ENCODE data around the gene MAML2. TPM values are rescaled to one million over a fixed set of nuclear protein-coding genes. Genes with fewer than 3 reads are reported as not detected.

The MAML2 gene
- total RNA-seq, 1 experiment from 2014 or later, result 2.9 TPM

DNA sequence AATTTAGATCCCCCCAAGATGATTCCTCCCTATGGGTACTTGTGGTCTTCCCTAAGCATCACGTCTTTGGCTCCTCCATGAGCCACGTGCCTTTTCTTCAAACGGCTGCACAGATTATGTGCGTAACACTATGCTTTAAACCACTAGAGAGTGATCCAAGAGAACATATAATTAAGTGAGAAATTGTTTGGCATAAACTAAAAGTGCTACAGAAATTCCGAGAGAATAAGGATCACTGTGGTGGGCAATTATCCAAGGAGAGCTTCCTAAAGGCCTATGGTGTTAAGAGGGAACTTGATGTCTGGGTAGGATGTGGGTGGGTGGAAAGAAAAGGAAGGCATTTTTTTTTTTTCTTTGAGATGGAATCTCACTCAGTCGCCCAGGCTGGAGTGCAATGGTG, 110.9 kb downstream of the MAML2 start:
- BruUV-seq (replicated peaks), result no TSS peak
- no peak for TF ChIP-seq TCF7L2 (IDR thresholded peaks at IDR 0.05; ENCODE audit: low read depth, low read length)
- TF ChIP-seq, protein P1, sequence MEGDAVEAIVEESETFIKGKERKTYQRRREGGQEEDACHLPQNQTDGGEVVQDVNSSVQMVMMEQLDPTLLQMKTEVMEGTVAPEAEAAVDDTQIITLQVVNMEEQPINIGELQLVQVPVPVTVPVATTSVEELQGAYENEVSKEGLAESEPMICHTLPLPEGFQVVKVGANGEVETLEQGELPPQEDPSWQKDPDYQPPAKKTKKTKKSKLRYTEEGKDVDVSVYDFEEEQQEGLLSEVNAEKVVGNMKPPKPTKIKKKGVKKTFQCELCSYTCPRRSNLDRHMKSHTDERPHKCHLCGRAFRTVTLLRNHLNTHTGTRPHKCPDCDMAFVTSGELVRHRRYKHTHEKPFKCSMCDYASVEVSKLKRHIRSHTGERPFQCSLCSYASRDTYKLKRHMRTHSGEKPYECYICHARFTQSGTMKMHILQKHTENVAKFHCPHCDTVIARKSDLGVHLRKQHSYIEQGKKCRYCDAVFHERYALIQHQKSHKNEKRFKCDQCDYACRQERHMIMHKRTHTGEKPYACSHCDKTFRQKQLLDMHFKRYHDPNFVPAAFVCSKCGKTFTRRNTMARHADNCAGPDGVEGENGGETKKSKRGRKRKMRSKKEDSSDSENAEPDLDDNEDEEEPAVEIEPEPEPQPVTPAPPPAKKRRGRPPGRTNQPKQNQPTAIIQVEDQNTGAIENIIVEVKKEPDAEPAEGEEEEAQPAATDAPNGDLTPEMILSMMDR (IDR thresholded peaks at IDR 0.05), result no peak
- no peak for TF ChIP-seq SIN3A (IDR thresholded peaks at IDR 0.05; ENCODE audit: borderline replicate concordance, insufficient read depth, low read depth, low read length)
- TF ChIP-seq, protein P2, sequence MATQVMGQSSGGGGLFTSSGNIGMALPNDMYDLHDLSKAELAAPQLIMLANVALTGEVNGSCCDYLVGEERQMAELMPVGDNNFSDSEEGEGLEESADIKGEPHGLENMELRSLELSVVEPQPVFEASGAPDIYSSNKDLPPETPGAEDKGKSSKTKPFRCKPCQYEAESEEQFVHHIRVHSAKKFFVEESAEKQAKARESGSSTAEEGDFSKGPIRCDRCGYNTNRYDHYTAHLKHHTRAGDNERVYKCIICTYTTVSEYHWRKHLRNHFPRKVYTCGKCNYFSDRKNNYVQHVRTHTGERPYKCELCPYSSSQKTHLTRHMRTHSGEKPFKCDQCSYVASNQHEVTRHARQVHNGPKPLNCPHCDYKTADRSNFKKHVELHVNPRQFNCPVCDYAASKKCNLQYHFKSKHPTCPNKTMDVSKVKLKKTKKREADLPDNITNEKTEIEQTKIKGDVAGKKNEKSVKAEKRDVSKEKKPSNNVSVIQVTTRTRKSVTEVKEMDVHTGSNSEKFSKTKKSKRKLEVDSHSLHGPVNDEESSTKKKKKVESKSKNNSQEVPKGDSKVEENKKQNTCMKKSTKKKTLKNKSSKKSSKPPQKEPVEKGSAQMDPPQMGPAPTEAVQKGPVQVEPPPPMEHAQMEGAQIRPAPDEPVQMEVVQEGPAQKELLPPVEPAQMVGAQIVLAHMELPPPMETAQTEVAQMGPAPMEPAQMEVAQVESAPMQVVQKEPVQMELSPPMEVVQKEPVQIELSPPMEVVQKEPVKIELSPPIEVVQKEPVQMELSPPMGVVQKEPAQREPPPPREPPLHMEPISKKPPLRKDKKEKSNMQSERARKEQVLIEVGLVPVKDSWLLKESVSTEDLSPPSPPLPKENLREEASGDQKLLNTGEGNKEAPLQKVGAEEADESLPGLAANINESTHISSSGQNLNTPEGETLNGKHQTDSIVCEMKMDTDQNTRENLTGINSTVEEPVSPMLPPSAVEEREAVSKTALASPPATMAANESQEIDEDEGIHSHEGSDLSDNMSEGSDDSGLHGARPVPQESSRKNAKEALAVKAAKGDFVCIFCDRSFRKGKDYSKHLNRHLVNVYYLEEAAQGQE (IDR thresholded peaks at IDR 0.05; ENCODE audit: insufficient read depth in 1 of 2, low read depth in 2 of 2, low read length in 1 of 2), result no peak
- TF ChIP-seq POLR2AphosphoS5 (IDR thresholded peaks at IDR 0.05; ENCODE audit: low read depth, low read length), result no peak
- CTCF ChIA-PET, result no interaction called here

DNA sequence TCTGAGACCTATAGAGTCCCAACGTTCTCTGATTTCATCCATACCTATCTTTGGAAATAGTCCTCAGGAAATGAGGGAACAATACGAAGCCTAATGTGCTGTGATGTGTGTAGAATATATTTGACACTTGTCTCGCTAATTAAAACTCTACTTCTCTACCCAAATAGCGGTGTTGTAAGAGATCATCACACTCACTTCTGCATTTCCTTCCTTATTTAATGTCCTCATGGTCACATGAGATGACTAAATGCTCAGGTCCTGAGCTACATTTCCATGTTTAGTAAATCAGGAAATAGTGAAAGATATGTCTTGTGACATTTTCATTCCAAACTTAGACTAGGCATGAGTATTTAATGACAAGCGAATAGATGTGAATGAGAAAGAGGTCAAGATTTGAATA, 112.3 kb downstream of the MAML2 start:
- H3K36me3 ChIP-seq (ENCODE audit: control insufficient read depth, insufficient read depth, low read length), result no peaks in the 10 kb centered on the region
- ATAC-seq, result no peak

More for the DNA sequence above, 110.9 kb downstream of the MAML2 start:
- ATAC-seq (no peak), DNase-seq (ENCODE audit: low read depth, low spot score) (no peak)
- in situ Hi-C loops (cut with HindIII; ENCODE audit: low pct_unique_long_range_greater_than_20kb, low sequenced_read_pairs) (no loop called here), intact Hi-C loops (cut with micrococcal nuclease; ENCODE audit: unreplicated experiment) (loop anchor here (10.0 kb wide), 1 partner anchor 387 kb away; no protein-coding TSS in a partner anchor)
- H3K4me3 ChIP-seq (ENCODE audit: low read depth in 2 of 2, low read length in 2 of 2), result no peak overlapping the region
- no peaks in the 10 kb centered on the region for H3K4me1 ChIP-seq (ENCODE audit: control insufficient read depth, insufficient read depth, low read length)
- no peaks in the 10 kb centered on the region for H3K9me3 ChIP-seq (ENCODE audit: control insufficient read depth, insufficient read depth, low read depth, low read length)
- POLR2A ChIA-PET, result interaction anchor here (0.6 kb wide), 1 partner anchor 75 kb away, joined by 7 read pairs; no protein-coding TSS in a partner anchor
- no peaks in the 10 kb centered on the region for H3K36me3 ChIP-seq (ENCODE audit: control insufficient read depth, insufficient read depth, low read length)
- no peak overlapping the region for H3K27ac ChIP-seq (ENCODE audit: low read length)
- no peaks in the 10 kb centered on the region for H3K27me3 ChIP-seq (ENCODE audit: control insufficient read depth, insufficient read depth, low read length)

More for the DNA sequence above, 112.3 kb downstream of the MAML2 start:
- Histone ChIP-seq H3K27ac (ENCODE audit: low read length) (no peak overlapping the region), H3K9me3 (ENCODE audit: control insufficient read depth, insufficient read depth, low read depth, low read length) (no peaks in the 10 kb centered on the region), H3K4me3 (ENCODE audit: low read depth in 2 of 2, low read length in 2 of 2) (no peak overlapping the region), H3K27me3 (ENCODE audit: control insufficient read depth, insufficient read depth, low read length) (no peaks in the 10 kb centered on the region), H3K4me1 (ENCODE audit: control insufficient read depth, insufficient read depth, low read length) (no peaks in the 10 kb centered on the region)
- intact Hi-C loops (cut with micrococcal nuclease; ENCODE audit: unreplicated experiment) (loop anchor here (10.0 kb wide), 1 partner anchor 386 kb away; no protein-coding TSS in a partner anchor), in situ Hi-C loops (cut with HindIII; ENCODE audit: low pct_unique_long_range_greater_than_20kb, low sequenced_read_pairs) (no loop called here)
- POLR2A ChIA-PET, result no interaction called here
- TF ChIP-seq, protein P1 (IDR thresholded peaks at IDR 0.05), result no peak
- TF ChIP-seq, protein P2 (IDR thresholded peaks at IDR 0.05; ENCODE audit: insufficient read depth in 1 of 2, low read depth in 2 of 2, low read length in 1 of 2), result no peak
- TF ChIP-seq POLR2AphosphoS5 (IDR thresholded peaks at IDR 0.05; ENCODE audit: low read depth, low read length) (no peak), TCF7L2 (IDR thresholded peaks at IDR 0.05; ENCODE audit: low read depth, low read length) (no peak), SIN3A (IDR thresholded peaks at IDR 0.05; ENCODE audit: borderline replicate concordance, insufficient read depth, low read depth, low read length) (no peak)
- no TSS peak for BruUV-seq (replicated peaks)
- CTCF ChIA-PET, result no interaction called here
- DNase-seq (ENCODE audit: low read depth, low spot score), result no peak

All from Panc1 (cell line).